ENCODE measurements around the gene LTA4H. TPM values are rescaled to one million over a fixed set of nuclear protein-coding genes. Genes with fewer than 3 reads are reported as not detected.

The LTA4H gene
- total and polyA plus RNA-seq, 5 donors from 2014 or later = 38.1 to 79.1 (median 68.6) TPM

DNA sequence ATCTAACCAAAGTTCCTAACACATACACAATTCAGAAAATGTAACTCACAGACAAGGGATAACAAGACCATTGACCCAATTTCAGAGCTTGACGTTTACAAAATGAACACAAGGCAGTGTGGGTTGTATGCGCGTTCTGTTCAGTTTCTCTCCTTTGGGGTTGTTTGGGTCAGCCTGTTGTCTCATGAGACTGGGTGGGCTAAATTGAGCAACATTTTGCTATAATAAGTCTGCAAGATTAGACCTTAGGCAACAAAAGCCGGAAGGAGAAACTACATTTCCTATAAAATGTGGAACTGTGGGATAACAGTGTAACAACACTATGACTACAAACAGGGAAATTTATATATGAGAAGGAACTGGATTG, 18.8 kb upstream of the LTA4H start:
- ATAC-seq (ENCODE audit: low read depth in 2 of 2) (no peak), DNase-seq (no peak)
- no peak overlapping the region for H3K4me3 Mint-ChIP-seq
- no peak overlapping the region for H3K27ac Mint-ChIP-seq
- H3K4me1 ChIP-seq (ENCODE audit: control insufficient read depth, insufficient read depth, low read length, poor library complexity, severe bottlenecking) = no peaks in the 10 kb centered on the region
- H3K36me3 Mint-ChIP-seq = no peaks in the 10 kb centered on the region
- H3K9me3 ChIP-seq (ENCODE audit: control insufficient read depth in 2 of 2, low read length in 2 of 2) = peaks cover 0 to 2% of the 10 kb centered on the region in 2 experiments
- no peaks in the 10 kb centered on the region for H3K36me3 ChIP-seq (ENCODE audit: control insufficient read depth, insufficient read depth, low read length)
- no peak overlapping the region for H3K4me3 ChIP-seq (ENCODE audit: low read depth, low read length)
- peaks cover 0 to 5% (median 0%) of the 10 kb centered on the region in 4 donors for H3K4me1 Mint-ChIP-seq
- no peaks in the 10 kb centered on the region for H3K27me3 ChIP-seq (ENCODE audit: control insufficient read depth, insufficient read depth, low read length)
- no peaks in the 10 kb centered on the region for H3K27me3 Mint-ChIP-seq
- peaks cover 0 to 5% (median 3%) of the 10 kb centered on the region in 7 donors for H3K9me3 Mint-ChIP-seq
- H3K27ac ChIP-seq (ENCODE audit: insufficient read depth, low read length, poor library complexity, severe bottlenecking) = no peak overlapping the region

DNA sequence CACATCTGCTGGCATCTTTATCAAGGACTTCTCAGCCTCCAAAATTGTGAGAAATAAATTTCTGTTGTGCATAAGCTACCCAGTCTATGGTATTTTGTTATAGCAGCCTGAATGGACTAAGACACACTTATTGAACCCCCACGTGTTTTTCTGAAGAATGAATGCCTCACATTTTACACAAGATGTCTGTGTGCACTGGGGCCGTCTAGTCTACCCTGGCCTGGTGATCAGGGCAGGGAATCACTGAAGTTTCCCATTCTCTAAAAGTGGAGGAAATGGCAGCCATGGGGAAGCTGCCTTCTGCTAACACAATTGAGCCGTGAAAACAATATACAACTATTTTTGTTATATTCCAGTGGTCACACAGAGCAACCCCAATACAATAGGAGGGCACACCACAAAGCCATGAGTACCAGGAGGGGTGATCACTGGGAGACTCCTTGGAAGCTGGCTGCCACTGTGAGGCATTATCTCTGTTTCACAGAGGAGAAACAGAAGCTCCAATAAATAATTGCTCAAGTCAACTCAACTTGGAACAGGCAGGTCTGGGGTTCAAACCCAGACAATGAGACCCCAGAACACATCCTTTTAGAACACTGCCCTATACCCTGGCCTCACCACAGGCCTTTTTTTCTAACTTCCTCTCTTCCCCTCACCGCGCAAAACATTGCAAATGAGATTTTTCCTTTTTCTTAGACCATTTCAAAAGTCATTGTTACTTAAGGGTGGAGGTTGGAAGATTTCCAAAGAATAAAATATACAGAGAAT, 18.3 kb upstream of the LTA4H start:
- H3K4me3 Mint-ChIP-seq = no peak overlapping the region
- peaks cover 0 to 5% (median 3%) of the 10 kb centered on the region in 7 donors for H3K9me3 Mint-ChIP-seq
- H3K36me3 ChIP-seq (ENCODE audit: control insufficient read depth, insufficient read depth, low read length) = no peaks in the 10 kb centered on the region
- ATAC-seq (ENCODE audit: low read depth in 2 of 2) (no peak), DNase-seq (no peak)
- no peaks in the 10 kb centered on the region for H3K36me3 Mint-ChIP-seq
- H3K27ac ChIP-seq (ENCODE audit: insufficient read depth, low read length, poor library complexity, severe bottlenecking) = no peak overlapping the region
- H3K4me1 Mint-ChIP-seq = peaks cover 3 to 10% (median 3%) of the 10 kb centered on the region in 4 donors
- H3K27me3 Mint-ChIP-seq = no peaks in the 10 kb centered on the region
- no peak overlapping the region for H3K4me3 ChIP-seq (ENCODE audit: low read depth, low read length)
- H3K9me3 ChIP-seq (ENCODE audit: control insufficient read depth in 2 of 2, low read length in 2 of 2) = peaks cover 0 to 2% of the 10 kb centered on the region in 2 experiments
- peaks cover under 1% of the 10 kb centered on the region for H3K4me1 ChIP-seq (ENCODE audit: control insufficient read depth, insufficient read depth, low read length, poor library complexity, severe bottlenecking)
- H3K27me3 ChIP-seq (ENCODE audit: control insufficient read depth, insufficient read depth, low read length) = no peaks in the 10 kb centered on the region
- no peak overlapping the region for H3K27ac Mint-ChIP-seq

DNA sequence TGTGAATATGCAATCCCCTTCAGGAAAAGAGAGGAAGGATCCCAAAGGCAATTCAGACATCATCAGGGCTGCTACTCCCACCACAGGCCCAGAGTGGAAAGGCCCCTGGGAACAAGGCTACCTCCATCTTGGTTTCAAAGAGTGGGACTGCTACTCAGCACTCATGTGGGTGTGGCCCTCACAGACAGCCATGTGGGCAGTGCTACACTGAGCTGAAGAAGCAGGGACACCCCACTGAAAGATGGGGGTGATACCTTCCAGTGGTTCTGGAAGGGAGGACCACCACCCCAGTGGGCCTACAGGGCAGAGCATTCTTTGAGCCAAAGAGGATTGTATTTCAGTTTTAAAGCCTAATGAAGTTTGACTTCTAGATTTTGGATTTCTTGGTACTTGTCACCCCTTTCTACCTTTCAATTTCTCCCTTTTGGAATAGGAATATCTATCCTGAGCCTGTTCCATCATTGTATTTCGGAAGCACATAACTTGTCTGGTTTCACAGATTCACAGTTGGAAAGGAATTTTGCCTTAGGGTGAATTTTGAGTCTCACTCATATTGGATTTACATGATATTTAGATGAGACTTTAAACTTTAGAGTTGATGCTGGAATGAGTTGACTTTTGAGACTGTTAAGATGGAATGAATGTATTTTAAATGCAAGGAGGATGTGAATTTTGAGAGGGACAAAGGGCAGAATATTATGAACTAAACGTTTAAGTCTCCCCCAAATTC, 16.5 kb upstream of the LTA4H start:
- H3K27ac Mint-ChIP-seq = no peak overlapping the region
- H3K9me3 ChIP-seq (ENCODE audit: control insufficient read depth in 2 of 2, low read length in 2 of 2) = peaks cover 0 to 2% of the 10 kb centered on the region in 2 experiments
- H3K4me3 ChIP-seq (ENCODE audit: low read depth, low read length) = no peak overlapping the region
- no peak overlapping the region for H3K27ac ChIP-seq (ENCODE audit: insufficient read depth, low read length, poor library complexity, severe bottlenecking)
- no peaks in the 10 kb centered on the region for H3K36me3 ChIP-seq (ENCODE audit: control insufficient read depth, insufficient read depth, low read length)
- DNase-seq (no peak), ATAC-seq (ENCODE audit: low read depth in 2 of 2) (no peak)
- peaks cover 0 to 4% (median 0%) of the 10 kb centered on the region in 7 donors for H3K9me3 Mint-ChIP-seq
- peaks cover 18% of the 10 kb centered on the region for H3K4me1 ChIP-seq (ENCODE audit: control insufficient read depth, insufficient read depth, low read length, poor library complexity, severe bottlenecking)
- no peaks in the 10 kb centered on the region for H3K27me3 Mint-ChIP-seq
- H3K27me3 ChIP-seq (ENCODE audit: control insufficient read depth, insufficient read depth, low read length) = no peaks in the 10 kb centered on the region
- no peaks in the 10 kb centered on the region for H3K36me3 Mint-ChIP-seq
- no peak overlapping the region for H3K4me3 Mint-ChIP-seq
- H3K4me1 Mint-ChIP-seq = peaks cover 8 to 27% (median 19%) of the 10 kb centered on the region in 4 donors

DNA sequence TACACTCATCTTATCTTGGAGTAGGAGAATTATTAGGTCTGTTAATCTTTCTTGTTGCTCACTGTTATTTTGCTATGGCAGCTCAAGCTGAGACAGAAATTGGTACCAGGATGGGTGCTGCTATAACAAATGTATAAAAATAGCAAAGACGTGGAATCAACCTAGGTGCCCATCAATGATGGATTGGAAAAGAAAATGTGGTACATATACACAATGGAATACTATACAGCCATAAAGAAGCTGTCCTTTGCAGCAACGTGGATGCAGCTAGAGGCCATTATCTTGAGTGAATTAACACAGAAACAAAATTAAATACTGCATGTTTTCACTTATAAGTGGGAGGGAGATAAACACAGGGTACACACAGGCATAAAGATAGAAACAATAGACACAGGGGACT, 14.8 kb upstream of the LTA4H start:
- H3K27ac Mint-ChIP-seq = peak overlapping the region in 2 of 3 donors; percentile 14 to 83
- DNase-seq = no peak
- no peak overlapping the region for H3K4me3 Mint-ChIP-seq
- H3K36me3 Mint-ChIP-seq = no peaks in the 10 kb centered on the region
- H3K36me3 ChIP-seq (ENCODE audit: control insufficient read depth, insufficient read depth, low read length) = no peaks in the 10 kb centered on the region
- H3K4me1 ChIP-seq (ENCODE audit: control insufficient read depth, insufficient read depth, low read length, poor library complexity, severe bottlenecking) = peaks cover 35% of the 10 kb centered on the region
- no peaks in the 10 kb centered on the region for H3K27me3 Mint-ChIP-seq
- H3K9me3 Mint-ChIP-seq = peaks cover 0 to 4% (median 0%) of the 10 kb centered on the region in 7 donors
- H3K4me3 ChIP-seq (ENCODE audit: low read depth, low read length) = no peak overlapping the region
- peaks cover 13 to 45% (median 28%) of the 10 kb centered on the region in 4 donors for H3K4me1 Mint-ChIP-seq
- no peaks in the 10 kb centered on the region for H3K27me3 ChIP-seq (ENCODE audit: control insufficient read depth, insufficient read depth, low read length)
- no peak for ATAC-seq (ENCODE audit: low read depth in 2 of 2)
- H3K27ac ChIP-seq (ENCODE audit: insufficient read depth, low read length, poor library complexity, severe bottlenecking) = no peak overlapping the region
- no peaks in the 10 kb centered on the region for H3K9me3 ChIP-seq (ENCODE audit: control insufficient read depth in 2 of 2, low read length in 2 of 2)

DNA sequence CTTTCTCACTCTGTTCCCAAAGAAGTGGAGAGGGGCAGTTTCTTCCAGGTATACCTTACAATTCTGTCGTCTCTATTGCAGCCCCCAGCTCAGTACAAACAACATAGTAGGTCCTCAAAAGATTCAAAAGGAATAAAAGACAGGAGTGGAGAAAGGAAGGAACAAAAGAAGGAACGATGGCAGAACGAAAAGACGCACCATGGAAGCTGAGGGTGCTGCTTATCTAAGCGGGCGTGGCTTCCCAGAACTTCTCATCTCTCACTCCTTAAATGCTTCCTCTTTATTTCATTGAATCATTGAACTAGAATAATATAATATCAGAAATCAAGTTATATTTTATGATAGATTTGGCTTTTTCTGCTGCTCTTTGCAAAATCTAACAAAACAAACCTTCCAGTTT, 13.7 kb upstream of the LTA4H start:
- Histone ChIP-seq H3K27ac (ENCODE audit: insufficient read depth, low read length, poor library complexity, severe bottlenecking) (no peak overlapping the region), H3K4me3 (ENCODE audit: low read depth, low read length) (no peak overlapping the region), H3K36me3 (ENCODE audit: control insufficient read depth, insufficient read depth, low read length) (no peaks in the 10 kb centered on the region), H3K27me3 (ENCODE audit: control insufficient read depth, insufficient read depth, low read length) (no peaks in the 10 kb centered on the region), H3K4me1 (ENCODE audit: control insufficient read depth, insufficient read depth, low read length, poor library complexity, severe bottlenecking) (peaks cover 41% of the 10 kb centered on the region), H3K9me3 (ENCODE audit: control insufficient read depth in 2 of 2, low read length in 2 of 2) (no peaks in the 10 kb centered on the region)
- peaks cover 0 to 4% (median 0%) of the 10 kb centered on the region in 7 donors for H3K9me3 Mint-ChIP-seq
- H3K4me1 Mint-ChIP-seq = peaks cover 23 to 54% (median 31%) of the 10 kb centered on the region in 4 donors
- no peak for DNase-seq
- H3K4me3 Mint-ChIP-seq = peak overlapping the region in 1 of 4 donors; percentile 9
- ATAC-seq (ENCODE audit: low read depth in 2 of 2) = no peak
- peak overlapping the region in 1 of 3 donors; percentile 39 for H3K27ac Mint-ChIP-seq
- no peaks in the 10 kb centered on the region for H3K27me3 Mint-ChIP-seq
- H3K36me3 Mint-ChIP-seq = no peaks in the 10 kb centered on the region

DNA sequence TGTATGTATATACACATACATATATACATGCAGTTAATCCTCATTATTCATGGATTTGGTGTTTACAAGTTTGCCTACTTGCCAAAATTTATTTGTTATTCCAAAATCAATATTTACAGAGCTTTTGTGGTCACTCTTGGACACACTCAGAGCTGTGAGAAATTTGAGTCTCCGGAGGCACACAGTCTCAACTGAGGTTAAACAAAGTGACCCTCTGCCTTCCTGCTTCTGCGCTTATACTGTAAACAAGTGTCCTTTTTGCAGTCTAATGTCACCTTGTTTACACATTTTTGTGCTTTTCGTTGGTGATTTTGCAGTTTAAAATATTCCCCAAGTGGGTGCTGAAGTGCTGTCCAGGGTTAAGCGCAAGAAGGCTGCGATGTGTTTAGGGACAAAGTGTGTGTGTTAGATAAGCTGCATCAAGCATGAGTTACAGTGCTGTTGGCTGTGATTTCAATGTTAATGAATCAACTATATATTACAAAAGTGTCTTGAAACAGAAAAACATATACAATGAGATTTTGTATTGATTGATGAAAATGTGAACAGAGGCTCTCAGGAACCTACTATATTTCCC, 13.1 kb upstream of the LTA4H start:
- H3K4me1 Mint-ChIP-seq = peaks cover 24 to 58% (median 32%) of the 10 kb centered on the region in 4 donors
- Histone ChIP-seq H3K9me3 (ENCODE audit: control insufficient read depth in 2 of 2, low read length in 2 of 2) (no peaks in the 10 kb centered on the region), H3K4me1 (ENCODE audit: control insufficient read depth, insufficient read depth, low read length, poor library complexity, severe bottlenecking) (peaks cover 41% of the 10 kb centered on the region), H3K4me3 (ENCODE audit: low read depth, low read length) (no peak overlapping the region), H3K36me3 (ENCODE audit: control insufficient read depth, insufficient read depth, low read length) (no peaks in the 10 kb centered on the region), H3K27me3 (ENCODE audit: control insufficient read depth, insufficient read depth, low read length) (no peaks in the 10 kb centered on the region), H3K27ac (ENCODE audit: insufficient read depth, low read length, poor library complexity, severe bottlenecking) (no peak overlapping the region)
- H3K4me3 Mint-ChIP-seq = peak overlapping the region in 2 of 4 donors; percentile 9 to 30
- no peaks in the 10 kb centered on the region for H3K36me3 Mint-ChIP-seq
- DNase-seq (no peak), ATAC-seq (ENCODE audit: low read depth in 2 of 2) (no peak)
- peak overlapping the region; percentile 92 to 99 (median 97) for H3K27ac Mint-ChIP-seq
- H3K27me3 Mint-ChIP-seq = no peaks in the 10 kb centered on the region
- H3K9me3 Mint-ChIP-seq = peaks cover 0 to 4% (median 0%) of the 10 kb centered on the region in 7 donors

DNA sequence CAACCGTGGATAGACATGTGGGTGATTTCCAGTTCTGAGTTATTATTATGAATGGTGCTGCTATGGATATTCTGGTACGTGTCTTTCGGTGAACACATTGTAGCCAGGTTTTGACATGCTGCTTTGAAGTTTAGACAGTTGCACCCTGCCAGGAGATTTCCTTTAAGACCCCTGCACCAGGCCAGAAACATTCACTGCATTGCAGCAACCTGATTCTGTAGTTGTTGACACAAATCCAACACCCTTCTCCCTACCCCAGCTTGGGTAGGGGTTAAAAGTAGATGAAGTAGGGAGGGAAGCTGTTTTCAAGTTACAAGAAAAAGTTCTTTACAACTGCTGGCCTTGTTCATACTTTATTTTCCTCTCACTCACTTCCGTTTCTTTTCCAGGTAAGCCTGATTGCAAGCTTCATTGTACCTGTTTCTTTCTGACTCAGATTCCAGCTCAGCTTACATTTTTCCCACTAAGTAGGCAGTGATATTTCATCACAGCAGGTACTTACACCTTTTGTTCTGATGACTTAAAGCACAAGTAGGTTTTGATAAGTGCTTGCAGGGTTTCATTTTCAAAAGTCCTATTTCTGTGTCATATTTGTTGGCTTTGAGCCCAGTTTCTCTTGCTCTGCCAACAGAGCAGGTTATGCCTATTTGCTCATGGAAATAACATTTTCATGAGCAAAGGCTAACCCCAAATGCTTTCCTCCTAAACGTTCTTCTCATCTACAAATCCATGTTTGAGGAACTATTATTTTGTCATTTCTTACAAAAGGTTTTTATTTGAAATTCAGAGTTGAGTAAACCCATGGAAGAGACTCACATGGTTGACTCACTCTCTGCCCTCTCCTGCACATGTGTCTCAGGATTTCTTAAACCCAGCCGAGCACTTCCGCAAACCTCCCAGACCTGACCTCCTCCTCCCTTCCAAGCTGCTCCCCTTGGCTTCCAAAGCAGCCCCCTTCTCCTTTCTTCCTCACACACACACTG, 12.1 kb upstream of the LTA4H start:
- peaks cover 0 to 4% (median 0%) of the 10 kb centered on the region in 7 donors for H3K9me3 Mint-ChIP-seq
- peak overlapping the region; percentile 17 to 84 (median 82) for H3K4me3 Mint-ChIP-seq
- peak overlapping the region; percentile 92 to 99 (median 97) for H3K27ac Mint-ChIP-seq
- peaks cover 41% of the 10 kb centered on the region for H3K4me1 ChIP-seq (ENCODE audit: control insufficient read depth, insufficient read depth, low read length, poor library complexity, severe bottlenecking)
- no peaks in the 10 kb centered on the region for H3K9me3 ChIP-seq (ENCODE audit: control insufficient read depth in 2 of 2, low read length in 2 of 2)
- no peaks in the 10 kb centered on the region for H3K27me3 Mint-ChIP-seq
- no peaks in the 10 kb centered on the region for H3K36me3 ChIP-seq (ENCODE audit: control insufficient read depth, insufficient read depth, low read length)
- H3K4me3 ChIP-seq (ENCODE audit: low read depth, low read length) = peak overlapping the region; percentile 79
- peaks cover 24 to 58% (median 32%) of the 10 kb centered on the region in 4 donors for H3K4me1 Mint-ChIP-seq
- H3K36me3 Mint-ChIP-seq = no peaks in the 10 kb centered on the region
- H3K27ac ChIP-seq (ENCODE audit: insufficient read depth, low read length, poor library complexity, severe bottlenecking) = peak overlapping the region; percentile 61
- DNase-seq (peak in 1 of 3 donors; percentile 81), ATAC-seq (ENCODE audit: low read depth in 2 of 2) (peak; percentile 36 to 51)
- no peaks in the 10 kb centered on the region for H3K27me3 ChIP-seq (ENCODE audit: control insufficient read depth, insufficient read depth, low read length)
